ENCODE data around the gene STARD5. TPM values are rescaled to one million over a fixed set of nuclear protein-coding genes. Genes with fewer than 3 reads are reported as not detected.

Gene STARD5
- total and polyA plus RNA-seq, 2 of the 8 experiments (the other 6 are each of a cell fraction or from before 2014, with no cell fraction given), result 5.5 to 10.4 TPM

DNA sequence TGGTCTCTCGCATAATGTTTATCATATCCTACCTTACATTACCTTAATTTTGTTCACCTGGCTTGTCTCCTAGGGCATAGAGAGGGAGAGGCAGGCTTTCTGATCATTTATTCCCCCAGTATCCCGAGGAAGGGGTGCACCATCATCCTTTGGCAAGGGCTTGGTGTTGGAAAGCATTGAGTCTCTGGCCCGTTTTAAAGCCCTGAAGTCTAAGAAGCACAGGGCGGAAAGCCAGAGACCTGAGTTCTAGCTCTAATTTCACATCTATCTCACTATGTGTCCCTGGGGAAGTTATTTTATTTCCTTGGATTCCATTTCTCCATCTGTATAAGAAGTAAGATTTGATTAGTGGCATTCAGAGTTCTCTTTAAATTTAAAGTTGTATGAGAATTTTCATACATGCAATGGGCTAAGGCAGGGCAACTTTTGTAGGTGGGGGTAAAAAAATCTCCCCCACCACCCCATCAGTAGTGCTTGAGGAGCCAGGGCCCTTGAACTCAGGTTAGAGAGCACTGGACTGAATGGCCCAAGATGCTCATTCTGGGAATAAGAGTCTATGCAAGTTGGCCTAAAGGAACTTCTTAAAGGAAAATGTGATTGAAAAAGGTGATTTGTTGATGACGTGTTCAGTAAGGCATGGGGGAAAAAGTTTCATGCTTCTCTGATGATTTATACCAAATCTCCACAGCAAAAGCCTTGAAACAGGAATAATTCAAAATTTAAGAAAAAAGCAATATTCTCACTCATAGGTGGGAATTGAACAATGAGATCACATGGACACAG is 40.0 kb upstream of the STARD5 start (continued):
- TF ChIP-seq BCL11A (IDR thresholded peaks at IDR 0.05; ENCODE audit: low read depth in 2 of 2, low read length in 2 of 2) (no peak), MAFK (IDR thresholded peaks at IDR 0.05; ENCODE audit: low read depth, low read length) (no peak), GABPA (IDR thresholded peaks at IDR 0.05; ENCODE audit: borderline replicate concordance, insufficient read depth, low read length) (no peak), YY1 (IDR thresholded peaks at IDR 0.05; ENCODE audit: low read depth, low read length) (no peak)

Measured in H1 (cell line).